Gastrocnemius medialis (tissue), 4 donors: ENCODE measurements around the gene STRN. TPM values are rescaled to one million over a fixed set of nuclear protein-coding genes. Genes with fewer than 3 reads are reported as not detected.
A peak's percentile ranks its signal among the peaks of the same experiment; 100 is the strongest.
"Not testable (repeated sequence)": the region's sequence is repeated elsewhere in the genome, so short reads cannot be mapped to it uniquely, and the experiment has no call there.

Experiments
- ATAC-seq, 2 donors: fragments of 150-250 bp; one replicate each; pipeline ENCODE4 v1.9.1; 2016
- DNase-seq, 2 donors: peaks; one replicate each; pipeline ENCODE4 v3.0.0-alpha.2; 2019
- H3K27ac ChIP-seq, 4 donors: fragments of 200-600 bp; sonication (generic); 1 replicate in 1 of 4; 2 replicates in 3 of 4; pipeline ENCODE4 v1.5.1; 2016 to 2018; ENCODE audit warnings: mild to moderate bottlenecking in 2 of 4, moderate library complexity in 1 of 4
- H3K27me3 ChIP-seq, 3 donors: fragments of 200-600 bp; sonication (generic) in 2 of 3; 1 replicate in 1 of 3; 2 replicates in 2 of 3; pipeline versions ENCODE4 v1.5.1 to v1.6.0; 2016 to 2019; ENCODE audit warnings: mild to moderate bottlenecking in 1 of 3, moderate library complexity in 1 of 3
- H3K36me3 ChIP-seq, 2 donors: fragments of 200-600 bp; sonication (generic) in 1 of 2; one replicate each; pipeline ENCODE4 v1.5.1; 2017 to 2018
- H3K4me1 ChIP-seq, 2 donors: fragments of 200-600 bp; sonication (generic) in 1 of 2; one replicate each; pipeline ENCODE4 v1.5.1; 2016 to 2017; ENCODE audit warnings: mild to moderate bottlenecking in 2 of 2
- H3K4me3 ChIP-seq, 4 donors: fragments of 200-600 bp; sonication (generic) in 3 of 4; 1 replicate in 1 of 4; 2 replicates in 3 of 4; pipeline ENCODE4 v1.5.1; 2016 to 2019; ENCODE audit warnings: mild to moderate bottlenecking in 2 of 4
- H3K9me3 ChIP-seq, 3 donors: fragments of 200-600 bp; sonication (generic) in 2 of 3; 1 replicate in 1 of 3; 2 replicates in 2 of 3; pipeline ENCODE4 v1.5.1; 2016 to 2019
- CTCF ChIP-seq, 5 experiments: fragments of 450-650 bp in 3 of 5; fragments of 200-600 bp in 2 of 5; sonication (generic) in 2 of 5; IDR thresholded peaks in 4 of 5; conservative IDR thresholded peaks in 1 of 5; 1 replicate in 4 of 5; 2 replicates in 1 of 5; pipeline ENCODE4 v1.5.1; 2016 to 2019; ENCODE audit warnings: antibody characterized with exemption in 5 of 5, mild to moderate bottlenecking in 3 of 5, moderate library complexity in 3 of 5
- POLR2A ChIP-seq, 2 donors: fragments of 450-650 bp; IDR thresholded peaks; one replicate each; pipeline ENCODE4 v1.6.1; 2017; ENCODE audit warnings: antibody characterized with exemption in 2 of 2, mild to moderate bottlenecking in 2 of 2, moderate library complexity in 2 of 2
- in situ Hi-C, 4 donors: fragments of 200-750 bp; cut with MboI; loops; one replicate each; pipeline versions ENCODE4 v1.15.0 to v1.8.0; 2017; ENCODE audit warnings: low sequenced_read_pairs in 4 of 4
- intact Hi-C: fragments of 100-400 bp; cut with DNase I; formaldehyde crosslinking; loops from one replicate; pipeline ENCODE4 v1.15.1; 2023; ENCODE audit warnings: low total_unique reads
- total RNA-seq, 4 donors: library from RNA; depleted of rRNA; stranded (reverse); fragments of >200 nt; gene quantifications; one replicate each; pipeline versions ENCODE4 v1.1.0 to v1.2.3, GENCODE V29; 2016

STRN gene
- total RNA-seq, 4 donors from 2014 or later: 21.3 to 52.0 (median 38.5) TPM

- DNase-seq: no peak
- peak overlapping the region; percentile 63 to 82 (median 79) for H3K27ac ChIP-seq
- peaks cover 23 to 26% of the 10 kb centered on the region in 2 donors for H3K4me1 ChIP-seq
- H3K27me3 ChIP-seq: no peaks in the 10 kb centered on the region
- H3K9me3 ChIP-seq: no peaks in the 10 kb centered on the region
- in situ Hi-C loops: no loop called here
- intact Hi-C loops: no loop called here
- ATAC-seq: peak in 1 of 2 donors; percentile 28
- H3K4me3 ChIP-seq: no peak overlapping the region
- no peak for TF ChIP-seq POLR2A (IDR thresholded peaks at IDR 0.05)
- no peak for TF ChIP-seq CTCF (IDR thresholded peaks at IDR 0.05 in 4 of 5, conservative IDR thresholded peaks at IDR 0.05 in 1 of 5)
- no peaks in the 10 kb centered on the region for H3K36me3 ChIP-seq
Observed at GRCh38 chr2:36951027-36951518, 15.3 kb downstream of the STRN start.

GRCh38 chr2:36949845-36950244, 16.5 kb downstream of the STRN start:
- H3K36me3 ChIP-seq: no peaks in the 10 kb centered on the region
- no peak for ATAC-seq
- intact Hi-C loops (no loop called here), in situ Hi-C loops (no loop called here)
- H3K4me3 ChIP-seq: no peak overlapping the region
- no peak overlapping the region for H3K27ac ChIP-seq
- no peak for DNase-seq
- no peaks in the 10 kb centered on the region for H3K9me3 ChIP-seq
- H3K27me3 ChIP-seq: no peaks in the 10 kb centered on the region
- H3K4me1 ChIP-seq: peaks cover 23 to 26% of the 10 kb centered on the region in 2 donors
- TF ChIP-seq POLR2A (IDR thresholded peaks at IDR 0.05) (no peak), CTCF (IDR thresholded peaks at IDR 0.05 in 4 of 5, conservative IDR thresholded peaks at IDR 0.05 in 1 of 5) (no peak)

GRCh38 chr2:36945240-36945639, 21.1 kb downstream of the STRN start:
- in situ Hi-C loops: not testable (repeated sequence)

GRCh38 chr2:36941867-36942266, 24.5 kb downstream of the STRN start:
- Histone ChIP-seq H3K4me3 (no peak overlapping the region), H3K4me1 (no peaks in the 10 kb centered on the region), H3K36me3 (no peaks in the 10 kb centered on the region), H3K27ac (no peak overlapping the region), H3K9me3 (no peaks in the 10 kb centered on the region), H3K27me3 (no peaks in the 10 kb centered on the region)
- in situ Hi-C loops: no loop called here
- intact Hi-C loops: no loop called here
- TF ChIP-seq POLR2A (IDR thresholded peaks at IDR 0.05) (no peak), CTCF (IDR thresholded peaks at IDR 0.05 in 4 of 5, conservative IDR thresholded peaks at IDR 0.05 in 1 of 5) (no peak)
- DNase-seq (no peak), ATAC-seq (no peak)

More at GRCh38 chr2:36945240-36945639, 21.1 kb downstream of the STRN start:
- ATAC-seq, H3K27ac ChIP-seq, H3K9me3 ChIP-seq, H3K36me3 ChIP-seq, H3K4me3 ChIP-seq, H3K27me3 ChIP-seq, H3K4me1 ChIP-seq, DNase-seq, intact Hi-C loops: not testable (repeated sequence)

GRCh38 chr2:36936526-36936925, 29.8 kb downstream of the STRN start:
- H3K27me3 ChIP-seq, H3K4me3 ChIP-seq, DNase-seq, intact Hi-C loops, H3K36me3 ChIP-seq, H3K27ac ChIP-seq, in situ Hi-C loops, H3K4me1 ChIP-seq, H3K9me3 ChIP-seq, ATAC-seq: not testable (repeated sequence)

GRCh38 chr2:36931688-36932087, 34.6 kb downstream of the STRN start:
- Histone ChIP-seq H3K27ac (peak overlapping the region in 2 of 4 donors; percentile 60 to 75), H3K4me1 (peaks cover 3 to 13% of the 10 kb centered on the region in 2 donors)
- ATAC-seq, H3K36me3 ChIP-seq, H3K9me3 ChIP-seq, in situ Hi-C loops, intact Hi-C loops, H3K4me3 ChIP-seq, H3K27me3 ChIP-seq, DNase-seq: not testable (repeated sequence)

GRCh38 chr2:36930787-36931410, 35.4 kb downstream of the STRN start:
- Histone ChIP-seq H3K4me1 (peaks cover 11 to 18% of the 10 kb centered on the region in 2 donors), H3K27ac (peak overlapping the region; percentile 42 to 75 (median 62))
- H3K27me3 ChIP-seq, H3K4me3 ChIP-seq, intact Hi-C loops, ATAC-seq, H3K9me3 ChIP-seq, H3K36me3 ChIP-seq, in situ Hi-C loops: not testable (repeated sequence)
- peak in 1 of 2 donors; percentile 21 for DNase-seq

GRCh38 chr2:36926175-36927132, 39.9 kb downstream of the STRN start:
- in situ Hi-C loops: not testable (repeated sequence)

More at GRCh38 chr2:36926175-36927132, 39.9 kb downstream of the STRN start:
- H3K9me3 ChIP-seq, H3K36me3 ChIP-seq, intact Hi-C loops, H3K27me3 ChIP-seq, ATAC-seq, DNase-seq: not testable (repeated sequence)
- Histone ChIP-seq H3K4me1 (peaks cover 13 to 18% of the 10 kb centered on the region in 2 donors), H3K4me3 (peak overlapping the region in 1 of 4 donors; percentile 15), H3K27ac (peak overlapping the region in 3 of 4 donors; percentile 20 to 36 (median 21))
